Muscle layer of colon (tissue), 2 donors: ENCODE measurements around the gene SCAMP1.
A peak's percentile ranks its signal among the peaks of the same experiment; 100 is the strongest.

Source experiments
- H3K27ac ChIP-seq: one replicate; pipeline ENCODE4 v1.7.0; 2013; ENCODE audit warnings: low read depth, mild to moderate bottlenecking, low read length, moderate library complexity
- H3K27me3 ChIP-seq, 2 donors: one replicate each; pipeline ENCODE4 v1.7.0; 2013; ENCODE audit warnings: low read length in 2 of 2, mild to moderate bottlenecking in 2 of 2; ENCODE audit not compliant: insufficient read depth in 2 of 2, control insufficient read depth in 1 of 2
- H3K36me3 ChIP-seq: one replicate; pipeline ENCODE4 v1.7.0; 2013; ENCODE audit warnings: mild to moderate bottlenecking, low read length; ENCODE audit not compliant: insufficient read depth
- H3K4me1 ChIP-seq: one replicate; pipeline ENCODE4 v1.7.0; 2013; ENCODE audit warnings: mild to moderate bottlenecking, low read length; ENCODE audit not compliant: insufficient read depth
- H3K4me3 ChIP-seq, 2 donors: one replicate each; pipeline ENCODE4 v1.7.0; 2013; ENCODE audit warnings: low read length in 2 of 2, low read depth in 1 of 2, mild to moderate bottlenecking in 1 of 2, moderate library complexity in 1 of 2
- H3K9ac ChIP-seq: one replicate; pipeline ENCODE4 v1.7.0; 2013; ENCODE audit warnings: low read length
- H3K9me3 ChIP-seq: one replicate; pipeline ENCODE4 v1.7.0; 2013; ENCODE audit warnings: mild to moderate bottlenecking, low read length
- donor health status: abdominal sarcoma.
- donor health status: Adenocarcinoma of cecum.

SCAMP1 gene

GRCh38 chr5:78521455-78521854 lies 161.0 kb downstream of the SCAMP1 start:
- H3K4me3 ChIP-seq = no peak overlapping the region
- no peak overlapping the region for H3K9ac ChIP-seq
- H3K27ac ChIP-seq = no peak overlapping the region
- H3K9me3 ChIP-seq = no peaks in the 10 kb centered on the region
- peaks cover 38% of the 10 kb centered on the region for H3K4me1 ChIP-seq
- no peaks in the 10 kb centered on the region for H3K27me3 ChIP-seq
- no peaks in the 10 kb centered on the region for H3K36me3 ChIP-seq

- Histone ChIP-seq H3K4me3 (no peak overlapping the region), H3K9ac (no peak overlapping the region), H3K27ac (no peak overlapping the region), H3K9me3 (no peaks in the 10 kb centered on the region), H3K4me1 (peaks cover 50% of the 10 kb centered on the region), H3K27me3 (no peaks in the 10 kb centered on the region), H3K36me3 (no peaks in the 10 kb centered on the region)
Observed at GRCh38 chr5:78522476-78523260, 162.3 kb downstream of the SCAMP1 start.

GRCh38 chr5:78523314-78524193 lies 163.1 kb downstream of the SCAMP1 start:
- Histone ChIP-seq H3K4me3 (no peak overlapping the region), H3K27ac (peak overlapping the region; percentile 15), H3K9ac (no peak overlapping the region), H3K36me3 (no peaks in the 10 kb centered on the region), H3K4me1 (peaks cover 52% of the 10 kb centered on the region), H3K27me3 (no peaks in the 10 kb centered on the region), H3K9me3 (no peaks in the 10 kb centered on the region)

- Histone ChIP-seq H3K27ac (peak overlapping the region; percentile 50), H3K27me3 (no peaks in the 10 kb centered on the region), H3K36me3 (no peaks in the 10 kb centered on the region), H3K4me1 (peaks cover 38% of the 10 kb centered on the region), H3K4me3 (no peak overlapping the region), H3K9ac (no peak overlapping the region), H3K9me3 (no peaks in the 10 kb centered on the region)
Observed at GRCh38 chr5:78526049-78526525, 165.7 kb downstream of the SCAMP1 start.

- Histone ChIP-seq H3K9me3 (no peaks in the 10 kb centered on the region), H3K4me1 (peaks cover 38% of the 10 kb centered on the region), H3K9ac (no peak overlapping the region), H3K27me3 (no peaks in the 10 kb centered on the region), H3K27ac (peak overlapping the region; percentile 76), H3K4me3 (no peak overlapping the region), H3K36me3 (no peaks in the 10 kb centered on the region)
Observed at GRCh38 chr5:78527054-78527859, 166.8 kb downstream of the SCAMP1 start.

- H3K9ac ChIP-seq = no peak overlapping the region
- H3K4me3 ChIP-seq = no peak overlapping the region
- H3K4me1 ChIP-seq = peaks cover 34% of the 10 kb centered on the region
- no peaks in the 10 kb centered on the region for H3K36me3 ChIP-seq
- peak overlapping the region; percentile 50 for H3K27ac ChIP-seq
- no peaks in the 10 kb centered on the region for H3K9me3 ChIP-seq
- no peaks in the 10 kb centered on the region for H3K27me3 ChIP-seq
Observed at GRCh38 chr5:78527925-78528324, 167.5 kb downstream of the SCAMP1 start.
